ENCODE results near the gene EMID1.

EMID1 gene

DNA sequence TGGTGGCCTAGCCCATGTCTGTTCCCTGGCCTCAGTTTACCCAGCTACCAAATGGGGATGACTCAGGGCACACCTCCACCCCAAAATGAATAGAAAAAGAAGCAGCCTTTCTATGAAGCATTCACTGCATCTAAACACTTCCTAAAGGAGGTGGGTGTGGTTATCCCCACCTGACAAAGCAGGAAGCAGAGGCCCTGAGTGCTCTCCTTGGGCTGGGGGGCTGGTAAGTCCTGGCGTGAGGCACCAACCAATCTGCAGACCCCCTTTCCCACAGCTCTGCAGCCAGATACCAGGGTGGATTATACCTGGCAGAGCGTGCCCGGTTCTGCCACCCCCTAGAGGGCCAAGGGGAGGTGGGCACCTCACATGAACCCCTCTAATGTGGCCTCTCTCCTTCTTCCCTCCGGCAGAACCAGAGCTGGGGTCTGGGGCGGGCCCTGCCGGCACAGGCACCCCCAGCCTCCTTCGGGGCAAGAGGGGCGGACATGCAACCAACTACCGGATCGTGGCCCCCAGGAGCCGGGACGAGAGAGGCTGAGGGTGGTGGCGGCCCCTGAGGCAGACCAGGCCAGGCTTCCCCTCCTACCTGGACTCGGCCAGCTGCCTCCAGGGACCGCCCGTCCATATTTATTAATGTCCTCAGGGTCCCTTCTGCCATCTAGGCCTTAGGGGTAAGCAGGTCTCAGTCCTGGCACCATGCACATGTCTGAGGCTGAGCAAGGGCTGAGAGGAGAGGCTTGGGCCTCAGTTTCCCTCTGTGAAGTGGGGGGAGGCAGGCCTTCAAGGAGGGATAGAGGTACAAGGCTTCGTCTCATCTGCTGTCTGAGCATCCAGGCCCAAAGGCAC lies 52.9 kb downstream of the EMID1 start:
- TF ChIP-seq KLF9 (tag by site-specific recombination; IDR thresholded peaks at IDR 0.05; ENCODE audit: low read depth) (peak; percentile 70), ZNF654 (tag by site-specific recombination; IDR thresholded peaks at IDR 0.05; ENCODE audit: low read depth) (no peak), ZNF433 (tag by site-specific recombination; IDR thresholded peaks at IDR 0.05; ENCODE audit: low read depth) (no peak), ZNF2 (tag by site-specific recombination; IDR thresholded peaks at IDR 0.05) (no peak), ZNF510 (tag by site-specific recombination; IDR thresholded peaks at IDR 0.05; ENCODE audit: insufficient replicate concordance) (no peak), GLIS2 (tag by site-specific recombination; IDR thresholded peaks at IDR 0.05) (peak; percentile 16; the same call in 1 of the 2 replicates), EGR2 (tag by site-specific recombination; IDR thresholded peaks at IDR 0.05; ENCODE audit: low read depth) (no peak)
- peaks cover 12 to 34% of the 10 kb centered on the region in 2 experiments; a peak in 2 of 3 replicates for H3K36me3 ChIP-seq (ENCODE audit: control insufficient read depth in 2 of 2, insufficient read depth in 1 of 2, low read length in 2 of 2)
- POLR2A ChIA-PET: interaction anchor here (1.5 kb wide), 1 partner anchor 8 kb away, joined by 4 read pairs; no protein-coding TSS in a partner anchor
- H3K4me1 ChIP-seq (ENCODE audit: control insufficient read depth, insufficient read depth, low read length): no peaks in the 10 kb centered on the region
- H3K9me3 ChIP-seq (ENCODE audit: control insufficient read depth, insufficient read depth, low read depth, low read length): no peaks in the 10 kb centered on the region
- CTCF ChIA-PET: no interaction called here
- no peak overlapping the region for H3K4me3 ChIP-seq (ENCODE audit: low read depth, low read length)
- no peak overlapping the region for H3K27ac ChIP-seq (ENCODE audit: extremely low read depth, low read depth, low read length)

DNA sequence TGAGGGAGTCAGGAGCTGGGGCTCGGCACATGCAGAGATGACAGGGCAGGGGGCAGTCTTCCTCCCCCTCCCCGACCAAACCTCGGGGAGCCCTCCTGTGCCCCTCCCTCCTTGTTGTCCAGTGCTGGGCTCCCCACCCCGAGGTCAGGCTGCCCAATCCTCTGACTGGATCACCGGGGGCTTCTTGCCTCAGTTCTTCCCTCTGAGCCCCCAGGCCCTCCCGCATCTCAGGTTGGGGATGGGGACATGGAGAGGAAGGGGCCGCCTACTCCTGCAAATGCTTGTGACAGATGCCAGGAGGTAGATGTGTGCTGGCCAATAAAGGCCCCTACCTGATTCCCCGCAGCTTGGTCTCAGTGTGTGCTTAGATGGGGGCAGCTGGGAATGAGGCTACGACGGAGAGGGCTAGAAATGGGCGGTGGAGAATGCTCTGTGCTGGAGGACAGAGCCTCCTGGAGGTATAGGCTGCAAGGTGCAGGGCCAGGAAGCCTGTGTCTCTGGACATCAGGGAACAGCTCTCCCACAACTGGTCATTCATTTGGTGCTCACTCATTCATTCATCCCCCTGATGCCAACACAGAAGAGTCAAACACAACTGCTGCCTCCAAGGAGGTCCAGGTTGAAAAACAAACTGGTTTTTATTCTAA lies 53.7 kb downstream of the EMID1 start:
- CTCF ChIA-PET: no interaction called here
- H3K9me3 ChIP-seq (ENCODE audit: control insufficient read depth, insufficient read depth, low read depth, low read length): no peaks in the 10 kb centered on the region
- peak overlapping the region; percentile 31; the same call in 1 of the 2 replicates for H3K27ac ChIP-seq (ENCODE audit: extremely low read depth, low read depth, low read length)
- no peak overlapping the region for H3K4me3 ChIP-seq (ENCODE audit: low read depth, low read length)
- POLR2A ChIA-PET: no interaction called here
- peaks cover 14 to 41% of the 10 kb centered on the region in 2 experiments; a peak in 2 of 3 replicates for H3K36me3 ChIP-seq (ENCODE audit: control insufficient read depth in 2 of 2, insufficient read depth in 1 of 2, low read length in 2 of 2)
- peak; percentile 43; the same call in 1 of the 2 replicates for TF ChIP-seq ZNF2 (tag by site-specific recombination; IDR thresholded peaks at IDR 0.05)
- TF ChIP-seq ZNF621 (tag by site-specific recombination; IDR thresholded peaks at IDR 0.05): no peak
- TF ChIP-seq GLIS1 (tag by site-specific recombination; IDR thresholded peaks at IDR 0.05): 0 out of 2 replicates have a peak, but pooled peaks have one; percentile 7
- TF ChIP-seq, protein P1, sequence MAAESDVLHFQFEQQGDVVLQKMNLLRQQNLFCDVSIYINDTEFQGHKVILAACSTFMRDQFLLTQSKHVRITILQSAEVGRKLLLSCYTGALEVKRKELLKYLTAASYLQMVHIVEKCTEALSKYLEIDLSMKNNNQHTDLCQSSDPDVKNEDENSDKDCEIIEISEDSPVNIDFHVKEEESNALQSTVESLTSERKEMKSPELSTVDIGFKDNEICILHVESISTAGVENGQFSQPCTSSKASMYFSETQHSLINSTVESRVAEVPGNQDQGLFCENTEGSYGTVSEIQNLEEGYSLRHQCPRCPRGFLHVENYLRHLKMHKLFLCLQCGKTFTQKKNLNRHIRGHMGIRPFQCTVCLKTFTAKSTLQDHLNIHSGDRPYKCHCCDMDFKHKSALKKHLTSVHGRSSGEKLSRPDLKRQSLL (tag by site-specific recombination; IDR thresholded peaks at IDR 0.05): 0 out of 2 replicates have a peak, but pooled peaks have one; percentile 20
- H3K4me1 ChIP-seq (ENCODE audit: control insufficient read depth, insufficient read depth, low read length): no peaks in the 10 kb centered on the region

DNA sequence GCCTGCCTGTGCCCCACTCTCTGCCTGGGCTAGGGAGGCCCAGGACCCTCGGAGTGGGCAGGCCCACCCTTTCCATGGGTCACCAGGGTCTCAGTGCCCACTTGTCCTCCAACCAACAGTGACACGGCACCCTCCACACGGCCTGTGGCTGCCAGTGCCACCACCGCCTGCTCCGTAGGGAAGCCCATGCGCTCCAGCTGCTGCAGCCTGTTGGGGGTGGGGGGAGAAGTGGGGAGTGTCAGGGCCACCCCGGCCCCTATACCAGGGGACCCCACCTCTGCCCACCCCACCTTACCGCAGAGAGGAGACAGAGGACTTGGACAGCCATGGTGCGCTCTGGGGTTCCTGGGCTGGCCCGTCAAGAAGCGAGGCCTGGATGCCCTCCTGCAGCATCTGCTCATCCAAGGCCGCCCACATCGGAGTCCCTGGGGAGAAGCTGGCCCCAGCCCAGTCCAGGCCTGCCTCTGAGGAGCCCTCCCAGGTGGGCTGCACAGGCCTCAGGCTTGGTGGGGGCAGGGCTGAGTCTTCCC lies 54.4 kb downstream of the EMID1 start:
- TF ChIP-seq ZNF133 (tag by site-specific recombination; IDR thresholded peaks at IDR 0.05): no peak
- peak; percentile 19; the same call in 1 of the 2 replicates for TF ChIP-seq ZIC2 (tag by site-specific recombination; IDR thresholded peaks at IDR 0.05)
- TF ChIP-seq, protein P2, sequence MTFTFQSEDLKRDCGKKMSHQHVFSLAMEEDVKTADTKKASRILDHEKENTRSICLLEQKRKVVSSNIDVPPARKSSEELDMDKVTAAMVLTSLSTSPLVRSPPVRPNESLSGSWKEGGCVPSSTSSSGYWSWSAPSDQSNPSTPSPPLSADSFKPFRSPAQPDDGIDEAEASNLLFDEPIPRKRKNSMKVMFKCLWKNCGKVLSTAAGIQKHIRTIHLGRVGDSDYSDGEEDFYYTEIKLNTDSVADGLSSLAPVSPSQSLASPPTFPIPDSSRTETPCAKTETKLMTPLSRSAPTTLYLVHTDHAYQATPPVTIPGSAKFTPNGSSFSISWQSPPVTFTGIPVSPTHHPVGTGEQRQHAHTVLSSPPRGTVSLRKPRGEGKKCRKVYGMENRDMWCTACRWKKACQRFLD (tag by site-specific recombination; IDR thresholded peaks at IDR 0.05): no peak
- TF ChIP-seq EGR2 (tag by site-specific recombination; IDR thresholded peaks at IDR 0.05; ENCODE audit: low read depth): 0 out of 2 replicates have a peak, but pooled peaks have one; percentile 22
- peak; percentile 32 for TF ChIP-seq GLIS1 (tag by site-specific recombination; IDR thresholded peaks at IDR 0.05)
- TF ChIP-seq ZFHX2 (tag by site-specific recombination; conservative IDR thresholded peaks at IDR 0.05): peak; percentile 28; the same call in 1 of the 2 replicates
- no peak overlapping the region for H3K27ac ChIP-seq (ENCODE audit: extremely low read depth, low read depth, low read length)
- ChIA-PET CTCF (interaction anchor here (0.6 kb wide), 1 partner anchor 25 kb away, joined by 4 read pairs; no protein-coding TSS in a partner anchor), POLR2A (no interaction called here)
- H3K9me3 ChIP-seq (ENCODE audit: control insufficient read depth, insufficient read depth, low read depth, low read length): no peaks in the 10 kb centered on the region
- peaks cover 19 to 47% of the 10 kb centered on the region in 2 experiments; a peak in 2 of 3 replicates for H3K36me3 ChIP-seq (ENCODE audit: control insufficient read depth in 2 of 2, insufficient read depth in 1 of 2, low read length in 2 of 2)
- H3K4me3 ChIP-seq (ENCODE audit: low read depth, low read length): no peak overlapping the region
- H3K4me1 ChIP-seq (ENCODE audit: control insufficient read depth, insufficient read depth, low read length): no peaks in the 10 kb centered on the region
